Cardiac fibroblast (primary cell): ENCODE data around the gene CDC42EP1.

Source experiments
- DNase-seq, 2 donors: peaks; one replicate each; pipeline versions ENCODE4 v3.0.0 to v3.0.0-alpha.2; 2010; ENCODE audit warnings: low read depth in 2 of 2
- H3K4me3 ChIP-seq, 2 donors: replicated peaks in 1 of 2; 1 replicate in 1 of 2; 2 replicates in 1 of 2; pipeline ENCODE4 v1.5.1; 2011; ENCODE audit warnings: low read depth in 2 of 2, low read length in 2 of 2, mild to moderate bottlenecking in 2 of 2, moderate library complexity in 1 of 2
- TF ChIP-seq, protein P1 (sequence below): IDR thresholded peaks from one replicate; pipeline ENCODE4 v1.5.1; 2011; ENCODE audit warnings: low read depth, mild to moderate bottlenecking, low read length, inconsistent platforms

Gene CDC42EP1, protein sequence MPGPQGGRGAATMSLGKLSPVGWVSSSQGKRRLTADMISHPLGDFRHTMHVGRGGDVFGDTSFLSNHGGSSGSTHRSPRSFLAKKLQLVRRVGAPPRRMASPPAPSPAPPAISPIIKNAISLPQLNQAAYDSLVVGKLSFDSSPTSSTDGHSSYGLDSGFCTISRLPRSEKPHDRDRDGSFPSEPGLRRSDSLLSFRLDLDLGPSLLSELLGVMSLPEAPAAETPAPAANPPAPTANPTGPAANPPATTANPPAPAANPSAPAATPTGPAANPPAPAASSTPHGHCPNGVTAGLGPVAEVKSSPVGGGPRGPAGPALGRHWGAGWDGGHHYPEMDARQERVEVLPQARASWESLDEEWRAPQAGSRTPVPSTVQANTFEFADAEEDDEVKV

DNA sequence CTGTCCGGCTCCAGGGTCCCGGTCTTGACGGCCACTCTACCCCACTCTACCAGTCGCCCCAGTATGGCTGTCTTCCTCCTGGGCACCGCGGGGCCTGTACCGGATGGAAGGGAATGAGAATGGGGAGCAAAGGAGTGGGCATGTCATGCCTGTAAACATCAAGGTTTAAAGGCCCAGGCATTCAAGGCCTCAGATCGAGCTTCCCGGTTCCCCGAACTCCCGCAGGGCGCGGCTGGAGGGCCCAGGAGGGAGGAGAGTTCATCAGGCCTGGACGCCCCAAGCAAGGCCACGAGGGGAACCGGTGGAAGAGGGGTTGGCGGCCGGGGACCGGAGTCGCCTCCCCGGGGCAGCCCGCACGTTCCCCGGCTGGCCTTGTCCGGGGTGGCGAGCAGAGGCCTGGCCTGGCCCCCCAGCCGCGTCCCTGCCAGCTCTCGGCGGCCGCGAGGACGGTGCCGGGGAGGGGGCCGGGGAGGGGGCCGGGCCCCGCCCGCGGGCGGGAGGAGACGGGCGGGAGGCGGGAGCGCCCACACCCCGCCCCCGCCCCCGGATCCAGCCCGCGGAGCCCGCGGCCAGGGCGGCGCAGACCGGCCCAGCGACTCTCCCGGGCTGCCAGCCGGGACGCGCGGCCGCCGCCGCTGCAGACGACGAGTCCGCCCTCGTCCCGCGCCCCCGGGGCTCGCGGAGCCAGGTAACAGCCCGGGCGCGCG lies at the start of gene CDC42EP1:
TSS of gene CDC42EP1 (plus strand) at position 580 of the 707 bp plus-strand sequence. CDS start 5,870 bp downstream, outside the sequence.
- DNase-seq: peak; percentile 57 to 75
- TF ChIP-seq, protein P1, sequence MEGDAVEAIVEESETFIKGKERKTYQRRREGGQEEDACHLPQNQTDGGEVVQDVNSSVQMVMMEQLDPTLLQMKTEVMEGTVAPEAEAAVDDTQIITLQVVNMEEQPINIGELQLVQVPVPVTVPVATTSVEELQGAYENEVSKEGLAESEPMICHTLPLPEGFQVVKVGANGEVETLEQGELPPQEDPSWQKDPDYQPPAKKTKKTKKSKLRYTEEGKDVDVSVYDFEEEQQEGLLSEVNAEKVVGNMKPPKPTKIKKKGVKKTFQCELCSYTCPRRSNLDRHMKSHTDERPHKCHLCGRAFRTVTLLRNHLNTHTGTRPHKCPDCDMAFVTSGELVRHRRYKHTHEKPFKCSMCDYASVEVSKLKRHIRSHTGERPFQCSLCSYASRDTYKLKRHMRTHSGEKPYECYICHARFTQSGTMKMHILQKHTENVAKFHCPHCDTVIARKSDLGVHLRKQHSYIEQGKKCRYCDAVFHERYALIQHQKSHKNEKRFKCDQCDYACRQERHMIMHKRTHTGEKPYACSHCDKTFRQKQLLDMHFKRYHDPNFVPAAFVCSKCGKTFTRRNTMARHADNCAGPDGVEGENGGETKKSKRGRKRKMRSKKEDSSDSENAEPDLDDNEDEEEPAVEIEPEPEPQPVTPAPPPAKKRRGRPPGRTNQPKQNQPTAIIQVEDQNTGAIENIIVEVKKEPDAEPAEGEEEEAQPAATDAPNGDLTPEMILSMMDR: no peak
- peak within 1 kb of the TSS; percentile 79 to 88 for H3K4me3 ChIP-seq

DNA sequence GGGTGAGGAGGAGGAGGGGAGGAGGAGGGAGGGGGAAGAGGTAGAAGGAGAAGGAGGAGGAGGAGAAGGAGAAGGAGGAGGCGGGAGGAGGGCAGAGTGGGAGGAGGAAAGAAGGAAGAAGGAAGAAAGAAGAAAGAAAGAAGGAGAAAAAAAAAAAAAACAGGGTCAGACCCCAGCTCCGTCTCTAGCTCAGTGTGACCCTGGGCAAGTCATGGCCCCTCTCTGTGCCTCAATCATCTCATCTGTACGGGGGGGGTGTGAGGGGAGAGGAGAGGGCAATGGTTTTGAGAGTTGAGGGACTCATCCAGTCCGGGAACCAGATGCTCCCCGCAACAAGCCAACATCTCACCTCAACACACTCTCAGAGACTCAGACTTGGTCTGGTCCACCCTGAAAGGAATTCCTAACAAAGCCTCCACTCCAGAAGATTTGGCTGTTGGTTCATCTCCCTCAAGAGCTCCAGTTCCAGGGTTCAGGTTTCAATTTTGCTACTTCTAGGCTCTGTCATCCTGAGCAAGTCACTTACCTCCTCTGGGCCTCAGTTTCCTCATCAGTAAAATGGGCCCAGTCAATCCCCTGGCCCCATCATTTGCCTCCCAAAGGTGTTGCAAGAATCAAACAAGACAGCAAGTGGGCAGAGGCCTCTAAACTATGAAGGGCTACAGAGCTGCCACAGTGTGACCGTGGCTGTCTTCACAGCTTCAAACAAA lies 48.7 kb upstream of the CDC42EP1 start:
- DNase-seq: no peak
- no peak overlapping the region for H3K4me3 ChIP-seq
- TF ChIP-seq, protein P1: no peak

DNA sequence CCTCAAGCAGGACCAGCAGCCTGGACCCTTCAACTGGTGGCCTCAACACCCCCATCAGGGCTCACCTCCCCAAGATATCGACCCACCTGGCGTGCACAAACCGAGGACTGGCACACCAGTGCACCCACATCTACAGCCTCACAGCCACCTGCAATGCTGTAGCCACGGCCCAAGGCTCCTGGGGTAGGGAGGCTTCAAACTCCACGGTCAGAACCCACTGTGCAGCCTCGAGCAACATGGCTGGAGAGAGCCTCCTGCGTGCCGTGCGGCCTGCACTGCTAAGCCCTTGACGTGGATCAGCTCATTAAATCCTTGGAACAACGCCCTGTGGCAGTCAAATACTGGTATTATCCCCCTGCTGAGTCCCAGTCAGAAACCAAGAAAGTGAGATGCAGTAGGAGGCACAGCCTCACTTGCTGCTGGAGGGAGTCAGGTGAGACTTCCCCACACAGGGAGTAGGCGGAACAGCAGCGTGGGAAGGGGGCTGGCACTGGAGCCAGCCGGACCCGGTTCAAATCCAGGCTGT lies 45.7 kb upstream of the CDC42EP1 start:
- H3K4me3 ChIP-seq: no peak overlapping the region
- no peak for DNase-seq
- TF ChIP-seq, protein P1: no peak

DNA sequence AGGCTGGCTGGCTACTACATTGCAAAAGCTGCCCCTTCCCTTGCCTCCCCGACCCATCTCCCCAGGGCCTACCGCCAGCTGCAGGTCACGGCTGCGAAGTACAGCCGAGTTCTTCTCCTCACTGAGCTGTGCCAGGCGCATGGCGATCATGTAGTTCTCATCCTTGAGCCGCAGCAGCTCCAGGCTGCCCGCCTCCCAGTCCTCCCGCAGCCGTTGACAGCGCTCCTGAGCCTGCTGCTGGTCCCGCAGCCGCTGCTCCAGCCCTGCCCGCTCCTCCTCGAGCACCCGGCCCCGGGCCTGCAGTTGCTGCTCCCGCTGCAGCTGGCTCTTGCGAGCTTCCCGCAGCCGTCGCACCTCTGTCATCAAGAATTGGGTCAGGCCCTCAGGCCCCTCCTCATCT lies 44.4 kb upstream of the CDC42EP1 start:
- H3K4me3 ChIP-seq: no peak overlapping the region
- no peak for DNase-seq
- TF ChIP-seq, protein P1: no peak

DNA sequence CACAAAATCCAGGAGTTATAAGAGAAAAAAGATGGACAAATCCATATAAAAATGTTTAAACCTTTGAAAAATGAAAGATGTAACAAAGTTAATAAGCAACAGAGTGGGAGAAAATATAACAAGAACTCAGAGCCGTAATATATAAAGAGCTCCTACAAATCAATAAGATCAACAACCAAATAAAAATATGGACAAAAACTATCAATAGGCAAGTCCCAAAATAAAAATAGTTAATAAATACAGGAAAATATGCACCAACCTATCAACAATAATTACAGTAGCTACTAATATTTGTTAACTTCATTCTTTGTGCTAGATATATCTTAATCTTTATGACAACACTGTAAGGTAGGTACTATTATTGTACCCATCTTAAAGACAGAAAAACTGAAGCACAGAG lies 43.8 kb upstream of the CDC42EP1 start:
- no peak overlapping the region for H3K4me3 ChIP-seq
- TF ChIP-seq, protein P1: no peak
- DNase-seq: no peak

DNA sequence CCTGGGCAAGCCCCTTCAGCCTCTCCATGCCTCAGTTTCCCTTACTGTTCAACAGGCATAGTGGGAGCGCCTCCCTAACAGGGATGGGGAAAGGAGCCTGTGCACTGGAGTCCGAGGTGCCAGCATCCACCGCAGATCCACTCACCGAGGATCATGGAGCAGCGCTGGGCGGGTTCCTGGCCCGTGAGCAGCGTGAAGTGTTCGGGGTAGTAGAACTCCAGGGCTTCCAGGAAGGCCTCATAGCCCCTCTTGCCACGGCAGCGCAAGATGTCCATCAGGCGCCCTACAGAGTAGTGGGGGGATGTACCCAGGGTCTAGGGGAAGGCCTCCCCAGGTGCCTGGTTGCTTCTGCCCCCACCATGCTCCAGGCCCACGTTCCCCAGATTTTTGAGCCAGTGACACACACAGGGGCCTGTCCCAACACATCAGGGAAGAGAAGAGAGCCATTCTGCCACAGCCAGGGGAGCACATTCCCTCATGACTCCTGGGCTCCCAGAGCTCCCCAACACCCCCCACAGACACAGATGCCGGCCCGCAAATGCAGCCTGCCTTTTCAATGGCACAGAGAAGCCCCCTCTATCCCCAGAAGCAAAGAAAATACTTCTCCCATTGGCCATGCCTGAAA lies 42.3 kb upstream of the CDC42EP1 start:
- TF ChIP-seq, protein P1: no peak
- no peak for DNase-seq
- H3K4me3 ChIP-seq: peak overlapping the region; percentile 50 to 65
